A549 (cell line): ENCODE data around the gene RAET1E. TPM values are rescaled to one million over a fixed set of nuclear protein-coding genes. Genes with fewer than 3 reads are reported as not detected.

Source experiments
- ATAC-seq, 2 experiments: fragments of 200-7000 bp in 1 of 2; fragments of >200 bp in 1 of 2; cut with Nextera tagmentation in 1 of 2; cut with Tn5 transposase in 1 of 2; 3 replicates each; pipeline versions ENCODE4 v1.8.0 to v1.9.1; 2018 to 2020; ENCODE audit warnings: mild to moderate bottlenecking in 1 of 2, moderate library complexity in 1 of 2
- CTCF ChIA-PET: fragments of 300-600 bp; sonication (Branson Sonifier 250); formaldehyde crosslinking; extraction: SDS; loops from one replicate; lab custom pipeline; 2021; ENCODE audit warnings: antibody characterized with exemption, inconsistent platforms; lab: Yijun Ruan, JAX
- POLR2A ChIA-PET: fragments of 350-600 bp; formaldehyde crosslinking; extraction: SDS; loops from one replicate; lab custom pipeline; 2021; ENCODE audit warnings: antibody characterized with exemption, inconsistent platforms; lab: Yijun Ruan, JAX
- DNase-seq, 2 experiments: peaks; one replicate each; pipeline versions ENCODE4 v3.0.0 to v3.0.0-alpha.2; 2011 to 2016; ENCODE audit warnings: low read depth in 1 of 2, low spot score in 1 of 2
- FAIRE-seq: peaks from 2 replicates; lab custom pipeline; 2011; peaks lifted over from hg19 to GRCh38; lab: Jason Lieb, UNC
- H3K27ac ChIP-seq, 2 experiments: fragments of >200 bp; sonication (Bioruptor Twin); formaldehyde crosslinking; 3 replicates each; pipeline ENCODE4 v1.5.1; 2016 to 2017
- H3K4me1 ChIP-seq: fragments of >200 bp; sonication (Bioruptor Twin); formaldehyde crosslinking; 3 replicates; pipeline ENCODE4 v1.6.1; 2016
- H3K4me2 ChIP-seq: fragments of >200 bp; sonication (Bioruptor Twin); formaldehyde crosslinking; 3 replicates; pipeline ENCODE4 v1.6.1; 2016
- H3K4me3 ChIP-seq: fragments of >200 bp; sonication (Bioruptor Twin); formaldehyde crosslinking; 3 replicates; pipeline ENCODE4 v1.5.1; 2016
- H3K9me3 ChIP-seq: fragments of >200 bp; sonication (Bioruptor Twin); formaldehyde crosslinking; 3 replicates; pipeline ENCODE4 v1.6.1; 2016
- ATOH8 ChIP-seq: fragments of 250-450 bp; sonication (Bioruptor Pico); IDR thresholded peaks from 2 replicates; pipeline ENCODE4 v1.5.0; 2020; ENCODE audit warnings: low read depth, mild to moderate bottlenecking, moderate library complexity
- CBX2 ChIP-seq: fragments of 200-600 bp; sonication (generic); IDR thresholded peaks from 2 replicates; pipeline ENCODE4 v1.6.1; 2016; ENCODE audit warnings: low read depth, mild to moderate bottlenecking, borderline replicate concordance
- CHD2 ChIP-seq: fragments of 150-350 bp; IDR thresholded peaks from 2 replicates; pipeline ENCODE4 v1.6.1; 2014; ENCODE audit warnings: low read length; ENCODE audit not compliant: partially characterized antibody
- EHMT2 ChIP-seq: fragments of 200-600 bp; sonication (generic); IDR thresholded peaks from 2 replicates; pipeline ENCODE4 v1.6.1; 2016; ENCODE audit warnings: antibody characterized with exemption, low read depth, mild to moderate bottlenecking, moderate library complexity
- FOXS1 ChIP-seq: fragments of 250-450 bp; sonication (Bioruptor Pico); IDR thresholded peaks from 2 replicates; pipeline ENCODE4 v1.5.0; 2020; ENCODE audit warnings: mild to moderate bottlenecking, moderate library complexity
- GATA3 ChIP-seq: IDR thresholded peaks from 2 replicates; pipeline ENCODE4 v1.6.1; 2012; ENCODE audit warnings: borderline replicate concordance
- HEYL ChIP-seq: fragments of 250-450 bp; sonication (Bioruptor Pico); IDR thresholded peaks from 2 replicates; pipeline ENCODE4 v1.8.0; 2021; ENCODE audit warnings: mild to moderate bottlenecking, moderate library complexity
- JUN ChIP-seq, 2 experiments: fragments of >200 bp; sonication (Bioruptor Twin); formaldehyde crosslinking; IDR thresholded peaks; 2 replicates in 1 of 2; 3 replicates in 1 of 2; pipeline ENCODE4 v1.6.1; 2016 to 2017
- KDM5A ChIP-seq: fragments of 200-600 bp; sonication (generic); IDR thresholded peaks from 2 replicates; pipeline ENCODE4 v1.6.1; 2016; ENCODE audit warnings: antibody characterized with exemption, mild to moderate bottlenecking
- NPAS2 ChIP-seq: fragments of 250-450 bp; sonication (Bioruptor Pico); IDR thresholded peaks from 2 replicates; pipeline ENCODE4 v1.8.0; 2022; ENCODE audit warnings: mild to moderate bottlenecking, moderate library complexity, borderline replicate concordance
- NR3C1 ChIP-seq: fragments of >200 bp; sonication (Bioruptor Twin); formaldehyde crosslinking; IDR thresholded peaks from 3 replicates; pipeline ENCODE4 v1.6.1; 2017
- PHF8 ChIP-seq: fragments of 200-600 bp; sonication (generic); IDR thresholded peaks from 2 replicates; pipeline ENCODE4 v1.6.1; 2016; ENCODE audit warnings: low read depth, mild to moderate bottlenecking, antibody characterized with exemption, moderate library complexity, borderline replicate concordance
- POLR2A ChIP-seq: IDR thresholded peaks from 2 replicates; pipeline ENCODE4 v1.6.1; 2012; ENCODE audit warnings: mild to moderate bottlenecking, low read length
- RCOR1 ChIP-seq: fragments of 150-350 bp; IDR thresholded peaks from 2 replicates; pipeline ENCODE4 v1.6.1; 2014; ENCODE audit warnings: antibody characterized with exemption, low read length, low read depth
- REST ChIP-seq: fragments of 200-600 bp; sonication (generic); IDR thresholded peaks from 2 replicates; pipeline ENCODE4 v1.6.1; 2016; ENCODE audit warnings: antibody characterized with exemption, mild to moderate bottlenecking, moderate library complexity
- RNF2 ChIP-seq: fragments of 200-600 bp; sonication (generic); IDR thresholded peaks from 2 replicates; pipeline ENCODE4 v1.6.1; 2016; ENCODE audit warnings: low read depth, mild to moderate bottlenecking, antibody characterized with exemption, moderate library complexity, borderline replicate concordance
- TFCP2L1 ChIP-seq: fragments of 250-450 bp; sonication (Bioruptor Pico); IDR thresholded peaks from 2 replicates; pipeline ENCODE4 v1.5.0; 2021; ENCODE audit warnings: mild to moderate bottlenecking
- ZC3H11A ChIP-seq: fragments of 450-650 bp; IDR thresholded peaks from 2 replicates; pipeline ENCODE4 v1.6.1; 2014; ENCODE audit warnings: antibody characterized with exemption, mild to moderate bottlenecking
- ZFP36 ChIP-seq: fragments of 450-650 bp; IDR thresholded peaks from 2 replicates; pipeline ENCODE4 v1.6.1; 2014; ENCODE audit warnings: borderline replicate concordance; ENCODE audit not compliant: partially characterized antibody
- ZSCAN20 ChIP-seq: fragments of 250-450 bp; sonication (Bioruptor Pico); IDR thresholded peaks from 2 replicates; pipeline ENCODE4 v1.8.0; 2022; ENCODE audit warnings: mild to moderate bottlenecking, moderate library complexity
- WGBS: methylation state at CpG from one replicate; pipeline ENCODE4 v1.1.6; 2017; ENCODE audit errors: missing lambda C conversion rate; 5-methylcytosine and 5-hydroxymethylcytosine counted together
- polyA plus RNA-seq, 4 experiments: library from polyadenylated mRNA; depleted of rRNA in 3 of 4; stranded (reverse); fragments of >200 nt; fragmentation: RNase III in 1 of 4; extraction: RNeasy Plus Mini Kit Qiagen cat#74134 plus additional on column Dnase treatment in 1 of 4; gene quantifications; 2 replicates in 3 of 4; 3 replicates in 1 of 4; pipeline ENCODE4 v1.2.3, GENCODE V29; 2011 to 2017

Gene RAET1E
- polyA plus RNA-seq, 2 of the 4 experiments (the other 2 are of a cell fraction) = 2.8 to 4.5 TPM

GRCh38 chr6:149900620-149901443 is 2.9 kb upstream of the RAET1E start:
- 89% methylated on average over 10 of the region's 11 CpGs for WGBS
- Histone ChIP-seq H3K4me1 (peaks cover 27% of the 10 kb centered on the region), H3K4me2 (no peak overlapping the region), H3K9me3 (no peaks in the 10 kb centered on the region), H3K27ac (0 out of 6 replicates have a peak overlapping the region, but pooled peaks of 1 of the 2 experiments have one; percentile 26), H3K4me3 (no peak overlapping the region)
- ChIA-PET CTCF (interaction anchor here (0.6 to 1.3 kb wide), 3 partner anchors 12 to 171 kb away, joined by 3 to 4 read pairs (median 3); no protein-coding TSS in a partner anchor), POLR2A (no interaction called here)
- no peak for ATAC-seq
- DNase-seq = no peak
- TF ChIP-seq ZC3H11A = no peak
- FAIRE-seq = no peak

GRCh38 chr6:149899926-149900619 is 2.2 kb upstream of the RAET1E start:
- WGBS = 73% methylated on average over 7 of the region's 7 CpGs
- 0 out of 6 replicates have a peak overlapping the region, but pooled peaks of 1 of the 2 experiments have one; percentile 26 for H3K27ac ChIP-seq
- FAIRE-seq = no peak
- DNase-seq = no peak
- H3K9me3 ChIP-seq = no peaks in the 10 kb centered on the region
- no peak overlapping the region for H3K4me2 ChIP-seq
- no peak for TF ChIP-seq POLR2A
- TF ChIP-seq CHD2 = no peak
- TF ChIP-seq GATA3 = no peak
- TF ChIP-seq ATOH8 = no peak
- TF ChIP-seq EHMT2 = no peak
- TF ChIP-seq PHF8 = no peak
- no peak for TF ChIP-seq JUN (IDR thresholded peaks at IDR 0.05)
- no peak for TF ChIP-seq TFCP2L1
- TF ChIP-seq CBX2 = no peak
- no peak for TF ChIP-seq NPAS2 (CRISPR knock-in tag)
- no peak for TF ChIP-seq NR3C1
- TF ChIP-seq ZFP36 = no peak
- TF ChIP-seq RCOR1 = no peak
- TF ChIP-seq REST = no peak
- TF ChIP-seq ZSCAN20 = no peak
- TF ChIP-seq RNF2 = no peak
- no peak for TF ChIP-seq FOXS1 (CRISPR knock-in tag)
- no peak for TF ChIP-seq KDM5A
- no peak for TF ChIP-seq HEYL (CRISPR knock-in tag)
- no peak overlapping the region for H3K4me3 ChIP-seq
- POLR2A ChIA-PET = no interaction called here
- CTCF ChIA-PET = interaction anchor here (1.1 to 1.4 kb wide), 4 partner anchors 11 to 65 kb away, joined by 3 to 4 read pairs (median 4); no protein-coding TSS in a partner anchor
- H3K4me1 ChIP-seq = peaks cover 34% of the 10 kb centered on the region
- ATAC-seq = no peak
